CD8-positive, alpha-beta memory T cell (primary cell): ENCODE results near the gene PI4K2A. TPM values are rescaled to one million over a fixed set of nuclear protein-coding genes. Genes with fewer than 3 reads are reported as not detected.
"Not testable (repeated sequence)": the region's sequence is repeated elsewhere in the genome, so short reads cannot be mapped to it uniquely, and the experiment has no call there.

Source experiments
- CTCF ChIA-PET: fragments of 350-600 bp; sonication (Branson Sonifier 250); formaldehyde crosslinking; loops from one replicate; lab custom pipeline; 2021; ENCODE audit warnings: antibody characterized with exemption; lab: Charles Lee
- POLR2A ChIA-PET: fragments of 350-600 bp; sonication (Branson Sonifier 250); formaldehyde crosslinking; loops from one replicate; lab custom pipeline; 2021; ENCODE audit warnings: antibody characterized with exemption; lab: Charles Lee
- DNase-seq, 5 donors: peaks; one replicate each; pipeline versions ENCODE4 v3.0.0 to v3.0.0-alpha.2; 2020 to 2022; ENCODE audit warnings: mixed read lengths in 1 of 5
- H3K27ac ChIP-seq: one replicate; pipeline ENCODE4 v1.7.0; 2013; ENCODE audit warnings: low read depth, mild to moderate bottlenecking, low read length, moderate library complexity
- H3K27me3 ChIP-seq: 2 replicates; pipeline ENCODE4 v1.7.0; 2013; ENCODE audit warnings: low read length, mild to moderate bottlenecking; ENCODE audit not compliant: insufficient read depth, poor library complexity, severe bottlenecking
- H3K36me3 ChIP-seq: 2 replicates; pipeline ENCODE4 v1.7.0; 2013; ENCODE audit warnings: mild to moderate bottlenecking, low read length, moderate library complexity; ENCODE audit not compliant: insufficient read depth
- H3K4me1 ChIP-seq: 2 replicates; pipeline ENCODE4 v1.7.0; 2013; ENCODE audit warnings: mild to moderate bottlenecking, low read length, moderate library complexity; ENCODE audit not compliant: insufficient read depth
- H3K4me3 ChIP-seq: 2 replicates; pipeline ENCODE4 v1.7.0; 2013; ENCODE audit warnings: mild to moderate bottlenecking, low read length
- H3K9me3 ChIP-seq: 2 replicates; pipeline ENCODE4 v1.7.0; 2013; ENCODE audit warnings: mild to moderate bottlenecking, low read length
- H3K27ac Mint-ChIP-seq, 8 donors: one replicate each; pipeline ENCODE4 v1.8.0; 2020 to 2021; ENCODE audit warnings: mixed read lengths in 8 of 8, mild to moderate bottlenecking in 6 of 8, inconsistent platforms in 3 of 8, moderate library complexity in 3 of 8
- H3K27me3 Mint-ChIP-seq, 2 donors: one replicate each; pipeline ENCODE4 v1.8.0; 2020 to 2021; ENCODE audit warnings: mixed read lengths in 2 of 2, mild to moderate bottlenecking in 1 of 2, moderate library complexity in 1 of 2
- H3K36me3 Mint-ChIP-seq, 3 donors: one replicate each; pipeline ENCODE4 v1.8.0; 2020 to 2021; ENCODE audit warnings: mixed read lengths in 3 of 3, inconsistent platforms in 1 of 3, mild to moderate bottlenecking in 1 of 3
- H3K4me1 Mint-ChIP-seq, 3 donors: one replicate each; pipeline ENCODE4 v1.8.0; 2020 to 2021; ENCODE audit warnings: mixed read lengths in 3 of 3, inconsistent platforms in 1 of 3, mild to moderate bottlenecking in 1 of 3
- H3K4me3 Mint-ChIP-seq, 7 donors: one replicate each; pipeline ENCODE4 v1.8.0; 2020 to 2021; ENCODE audit warnings: mixed read lengths in 7 of 7, mild to moderate bottlenecking in 6 of 7, moderate library complexity in 4 of 7, inconsistent platforms in 2 of 7
- H3K9me3 Mint-ChIP-seq, 5 donors: one replicate each; pipeline ENCODE4 v1.8.0; 2020 to 2022; ENCODE audit warnings: mixed read lengths in 5 of 5, mild to moderate bottlenecking in 3 of 5, moderate library complexity in 2 of 5, inconsistent platforms in 1 of 5
- polyA plus RNA-seq: library from polyadenylated mRNA; unstranded; fragments of 300-500 nt; fragmentation: Illumina TruSeq; gene quantifications from one replicate; pipeline ENCODE4 v1.2.3, GENCODE V29; 2021
- total RNA-seq, 2 experiments: library from RNA; stranded (reverse); gene quantifications; one replicate each; pipeline ENCODE4 v1.2.3, GENCODE V29; 2021

Gene PI4K2A
- total and polyA plus RNA-seq, 3 experiments from 2014 or later: 11.4 to 15.9 (median 15.6) TPM

DNA sequence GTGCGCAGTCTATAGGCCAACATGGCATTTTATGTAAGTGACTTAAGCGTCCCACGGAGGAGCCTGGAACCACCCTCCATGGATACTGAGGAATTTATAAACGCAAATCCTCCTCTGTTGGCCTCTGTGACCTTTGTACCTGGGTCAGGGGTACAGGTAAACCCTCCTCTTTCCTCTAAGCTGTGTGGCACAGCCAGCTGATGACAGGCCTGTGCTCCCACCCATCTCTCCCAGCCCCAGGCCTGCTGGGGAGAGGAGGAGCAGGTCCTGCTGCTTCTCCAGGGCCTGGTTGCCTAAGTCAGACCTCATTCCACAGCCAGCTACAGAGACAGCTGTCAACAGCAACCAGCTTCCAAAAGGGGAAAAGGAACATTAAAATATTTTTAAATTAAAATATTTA, 41.6 kb downstream of the PI4K2A start:
- H3K27ac ChIP-seq: no peak overlapping the region
- Mint-ChIP-seq H3K27me3 (no peaks in the 10 kb centered on the region), H3K27ac (no peak overlapping the region), H3K4me1 (peaks cover 6 to 22% (median 14%) of the 10 kb centered on the region in 3 donors), H3K4me3 (no peak overlapping the region), H3K36me3 (peaks cover 0 to 8% (median 0%) of the 10 kb centered on the region in 3 donors), H3K9me3 (no peaks in the 10 kb centered on the region)
- no peak overlapping the region for H3K4me3 ChIP-seq
- POLR2A ChIA-PET: interaction anchor here (0.6 kb wide), 1 partner anchor 34 kb away, joined by 3 read pairs; no protein-coding TSS in a partner anchor
- CTCF ChIA-PET: interaction anchor here (1.1 to 2.8 kb wide), 2 partner anchors 20 to 53 kb away, joined by 3 to 14 read pairs; no protein-coding TSS in a partner anchor
- H3K9me3 ChIP-seq: no peaks in the 10 kb centered on the region
- no peak for DNase-seq
- no peaks in the 10 kb centered on the region for H3K36me3 ChIP-seq
- no peaks in the 10 kb centered on the region for H3K27me3 ChIP-seq
- peaks cover 18% of the 10 kb centered on the region for H3K4me1 ChIP-seq

DNA sequence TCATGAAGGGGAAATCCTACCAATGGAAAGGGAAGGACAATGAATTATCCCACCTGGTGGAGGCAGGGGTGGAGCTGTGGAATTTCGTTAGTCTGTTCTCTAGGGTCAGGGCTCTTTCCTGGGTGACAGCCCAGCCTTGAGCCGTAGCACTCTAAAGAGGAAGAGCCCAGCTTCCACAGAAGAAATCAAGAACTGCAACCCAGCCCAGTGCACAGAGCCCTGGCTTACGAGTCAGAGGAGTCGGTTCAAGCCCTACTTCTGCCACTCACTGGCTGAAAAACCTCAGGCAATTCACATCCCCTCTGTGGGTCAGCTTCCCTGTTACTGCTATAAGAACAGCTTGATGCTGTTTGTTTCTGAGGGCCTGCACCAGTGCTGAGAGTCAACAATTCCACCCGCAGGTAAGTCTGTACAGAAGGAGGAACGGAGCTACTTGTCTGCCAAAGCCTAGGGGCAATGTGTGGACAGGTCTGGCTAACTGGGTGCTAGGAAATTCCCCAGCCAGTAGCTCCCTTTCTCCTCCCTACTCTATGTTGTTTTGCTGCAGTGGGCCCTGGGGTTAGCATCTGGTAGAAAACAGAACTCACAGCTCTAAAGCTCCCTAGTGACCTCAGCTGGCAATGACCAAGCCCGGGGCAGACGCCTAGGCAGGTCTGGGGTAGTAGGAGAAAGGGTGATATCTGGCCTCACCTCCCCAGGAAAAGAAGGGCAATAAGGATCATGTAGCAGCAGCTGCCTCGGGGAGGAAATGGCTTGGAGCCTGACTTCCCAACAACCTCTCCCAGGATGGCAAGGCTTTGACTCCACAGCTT, 43.3 kb downstream of the PI4K2A start:
- Histone ChIP-seq H3K36me3 (no peaks in the 10 kb centered on the region), H3K27ac (no peak overlapping the region), H3K27me3 (no peaks in the 10 kb centered on the region), H3K4me3 (no peak overlapping the region), H3K9me3 (no peaks in the 10 kb centered on the region), H3K4me1 (peaks cover 26% of the 10 kb centered on the region)
- H3K27ac Mint-ChIP-seq: peak overlapping the region in 1 of 8 donors; percentile 54
- ChIA-PET POLR2A (no interaction called here), CTCF (interaction anchor here (0.8 to 2.8 kb wide), 4 partner anchors 9 to 48 kb away, joined by 3 to 14 read pairs (median 4); no protein-coding TSS in a partner anchor)
- no peak overlapping the region for H3K4me3 Mint-ChIP-seq
- H3K4me1 Mint-ChIP-seq: peaks cover 14 to 33% (median 25%) of the 10 kb centered on the region in 3 donors
- no peak for DNase-seq
- H3K27me3 Mint-ChIP-seq: no peaks in the 10 kb centered on the region
- H3K9me3 Mint-ChIP-seq: no peaks in the 10 kb centered on the region
- H3K36me3 Mint-ChIP-seq: peaks cover 0 to 1% (median 0%) of the 10 kb centered on the region in 3 donors

- H3K27me3 Mint-ChIP-seq, H3K9me3 Mint-ChIP-seq, H3K4me3 Mint-ChIP-seq, H3K36me3 Mint-ChIP-seq, H3K9me3 ChIP-seq, DNase-seq, H3K27ac Mint-ChIP-seq, POLR2A ChIA-PET, H3K27ac ChIP-seq, H3K27me3 ChIP-seq, H3K4me3 ChIP-seq, H3K36me3 ChIP-seq: not testable (repeated sequence)
- peaks cover 26% of the 10 kb centered on the region for H3K4me1 ChIP-seq
- CTCF ChIA-PET: interaction anchor here (0.8 to 2.8 kb wide), 4 partner anchors 9 to 47 kb away, joined by 3 to 14 read pairs (median 4); no protein-coding TSS in a partner anchor
- peaks cover 14 to 33% (median 25%) of the 10 kb centered on the region in 3 donors for H3K4me1 Mint-ChIP-seq
These were observed 43.9 kb downstream of the PI4K2A start for GRCh38 chr10:97684368-97684713.

- Mint-ChIP-seq H3K27me3 (no peaks in the 10 kb centered on the region), H3K4me3 (peak overlapping the region in 5 of 7 donors; percentile 27 to 91 (median 40)), H3K36me3 (peaks cover 0 to 1% (median 0%) of the 10 kb centered on the region in 3 donors), H3K4me1 (peaks cover 14 to 33% (median 25%) of the 10 kb centered on the region in 3 donors), H3K27ac (peak overlapping the region in 3 of 8 donors; percentile 22 to 87 (median 25)), H3K9me3 (no peaks in the 10 kb centered on the region)
- no peaks in the 10 kb centered on the region for H3K27me3 ChIP-seq
- ChIA-PET CTCF (interaction anchor here (0.8 to 1.6 kb wide), 3 partner anchors 24 to 107 kb away, joined by 3 to 5 read pairs (median 4); no protein-coding TSS in a partner anchor), POLR2A (no interaction called here)
- no peak overlapping the region for H3K27ac ChIP-seq
- DNase-seq: no peak
- no peaks in the 10 kb centered on the region for H3K9me3 ChIP-seq
- no peaks in the 10 kb centered on the region for H3K36me3 ChIP-seq
- peak overlapping the region; percentile 4 for H3K4me3 ChIP-seq
- peaks cover 26% of the 10 kb centered on the region for H3K4me1 ChIP-seq
These were observed 44.5 kb downstream of the PI4K2A start for GRCh38 chr10:97684866-97685394.

GRCh38 chr10:97685395-97685958, 45.0 kb downstream of the PI4K2A start:
- no peak for DNase-seq
- Mint-ChIP-seq H3K9me3 (no peaks in the 10 kb centered on the region), H3K4me3 (peak overlapping the region; percentile 27 to 91 (median 87)), H3K27me3 (no peaks in the 10 kb centered on the region), H3K36me3 (peaks cover 0 to 1% (median 0%) of the 10 kb centered on the region in 3 donors), H3K27ac (peak overlapping the region in 5 of 8 donors; percentile 24 to 93 (median 85)), H3K4me1 (peaks cover 14 to 33% (median 25%) of the 10 kb centered on the region in 3 donors)
- H3K4me1 ChIP-seq: peaks cover 26% of the 10 kb centered on the region
- no peaks in the 10 kb centered on the region for H3K36me3 ChIP-seq
- H3K4me3 ChIP-seq: peak overlapping the region; percentile 4
- H3K27me3 ChIP-seq: no peaks in the 10 kb centered on the region
- CTCF ChIA-PET: interaction anchor here (1.4 to 3.8 kb wide), 10 partner anchors 9 to 183 kb away, joined by 3 to 39 read pairs (median 6); no protein-coding TSS in a partner anchor
- POLR2A ChIA-PET: no interaction called here
- no peaks in the 10 kb centered on the region for H3K9me3 ChIP-seq
- peak overlapping the region; percentile 31 for H3K27ac ChIP-seq

- Mint-ChIP-seq H3K4me1 (peaks cover 14 to 33% (median 25%) of the 10 kb centered on the region in 3 donors), H3K27me3 (no peaks in the 10 kb centered on the region), H3K9me3 (no peaks in the 10 kb centered on the region), H3K27ac (peak overlapping the region; percentile 56 to 96 (median 86)), H3K36me3 (peaks cover 0 to 1% (median 0%) of the 10 kb centered on the region in 3 donors), H3K4me3 (peak overlapping the region; percentile 87 to 95 (median 89))
- POLR2A ChIA-PET: interaction anchor here (0.7 to 2.1 kb wide), 9 partner anchors 10 to 164 kb away, joined by 3 to 20 read pairs (median 5); partner anchors contain the start of genes GOLGA7B, MARVELD1 and ZFYVE27
- Histone ChIP-seq H3K27ac (peak overlapping the region; percentile 58), H3K4me1 (peaks cover 26% of the 10 kb centered on the region), H3K9me3 (no peaks in the 10 kb centered on the region), H3K36me3 (no peaks in the 10 kb centered on the region), H3K4me3 (peak overlapping the region; percentile 89), H3K27me3 (no peaks in the 10 kb centered on the region)
- no peak for DNase-seq
- CTCF ChIA-PET: interaction anchor here (0.9 to 3.8 kb wide), 17 partner anchors 10 to 182 kb away, joined by 3 to 39 read pairs (median 5); partner anchors contain the start of genes MARVELD1 and ZFYVE27
These were observed 46.0 kb downstream of the PI4K2A start for GRCh38 chr10:97686301-97686961.
